Forelimb muscle (tissue), 1 donor: Measurements from ENCODE around the gene UVSSA. TPM values are rescaled to one million over a fixed set of nuclear protein-coding genes. Genes with fewer than 3 reads are reported as not detected.
"Not testable (repeated sequence)": the region's sequence is repeated elsewhere in the genome, so short reads cannot be mapped to it uniquely, and the experiment has no call there.

Source experiments
- DNase-seq: peaks from one replicate; pipeline ENCODE4 v3.0.0-alpha.2; 2013; ENCODE audit warnings: low read depth
- polyA plus RNA-seq: library from polyadenylated mRNA; unstranded; fragments of 120-200 nt; gene quantifications from one replicate; pipeline ENCODE4 v1.2.1, GENCODE V29; 2013; ENCODE audit not compliant: insufficient read length

Gene UVSSA
- polyA plus RNA-seq, 1 donor = 8.6 TPM

- DNase-seq = no peak
Measured at GRCh38 chr4:1330761-1331590, 16.0 kb upstream of the UVSSA start.

GRCh38 chr4:1331591-1332353 lies 15.2 kb upstream of the UVSSA start:
- no peak for DNase-seq

- DNase-seq = no peak
Measured at GRCh38 chr4:1332686-1333085, 14.3 kb upstream of the UVSSA start.

DNA sequence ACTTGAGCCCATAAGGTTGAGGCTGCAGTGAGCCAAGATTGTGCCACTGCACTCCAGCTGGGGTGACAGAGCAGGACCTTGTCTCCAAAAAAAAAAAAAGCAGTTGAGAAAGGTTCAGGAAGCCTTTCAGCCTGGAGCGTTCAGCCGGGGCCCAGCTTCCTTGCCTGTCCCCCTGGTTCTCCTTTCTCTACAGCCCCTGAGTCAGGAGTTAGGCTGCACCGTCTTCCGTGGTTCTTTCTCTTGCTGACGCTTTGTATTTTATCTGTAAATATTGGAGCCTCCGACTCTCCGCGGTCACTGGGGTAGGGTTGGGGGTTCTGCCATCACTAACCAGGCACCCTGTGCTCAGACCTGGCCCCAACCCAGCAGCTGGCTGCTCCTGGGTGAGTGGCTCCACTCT lies 13.8 kb upstream of the UVSSA start:
- no peak for DNase-seq

GRCh38 chr4:1333851-1334578 lies 13.0 kb upstream of the UVSSA start:
- DNase-seq = not testable (repeated sequence)

GRCh38 chr4:1334579-1334895 lies 12.5 kb upstream of the UVSSA start:
- DNase-seq = no peak

- DNase-seq = not testable (repeated sequence)
Measured at GRCh38 chr4:1335193-1335883, 11.7 kb upstream of the UVSSA start.

DNA sequence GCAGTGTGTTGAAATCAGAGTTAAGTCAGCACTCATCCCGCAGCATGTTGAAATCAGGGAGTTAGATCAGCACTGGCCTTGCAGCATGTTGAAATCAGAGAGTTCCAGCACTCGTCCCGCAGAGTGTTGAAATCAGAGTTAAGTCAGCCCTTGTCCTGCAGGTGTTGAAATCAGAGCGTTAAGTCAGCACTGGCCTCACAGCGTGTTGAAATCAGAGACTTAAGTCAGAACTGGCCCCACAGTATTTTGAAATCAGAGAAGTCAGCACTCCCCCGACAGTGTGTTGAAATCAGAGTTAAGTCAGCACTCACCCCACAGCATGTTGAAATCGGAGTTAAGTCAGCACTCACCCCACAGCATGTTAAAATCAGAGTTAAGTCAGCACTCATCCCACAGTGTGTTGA lies 10.9 kb upstream of the UVSSA start:
- no peak for DNase-seq

DNA sequence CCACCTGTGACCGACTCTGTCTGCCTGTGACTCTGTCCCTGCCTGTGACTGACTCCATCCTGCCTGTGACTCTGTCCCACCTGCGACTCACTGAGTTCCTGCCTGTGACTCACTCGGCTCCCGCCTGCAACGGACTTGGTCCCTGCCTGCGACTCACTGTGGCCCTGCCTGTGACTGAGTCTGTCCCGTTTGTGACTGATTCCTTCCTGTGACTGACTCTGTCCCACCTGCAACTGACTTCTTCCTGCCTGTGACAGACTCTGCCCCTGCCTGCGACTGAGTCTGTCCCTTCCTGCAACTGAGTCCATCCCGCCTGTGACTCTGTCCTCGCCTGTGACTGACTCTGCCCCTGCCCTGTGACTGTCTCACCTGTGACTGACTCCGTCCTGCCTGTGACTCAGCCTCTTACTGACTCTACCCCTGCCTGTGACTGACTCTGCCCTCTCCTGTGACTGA lies 9.6 kb upstream of the UVSSA start:
- DNase-seq = no peak

DNA sequence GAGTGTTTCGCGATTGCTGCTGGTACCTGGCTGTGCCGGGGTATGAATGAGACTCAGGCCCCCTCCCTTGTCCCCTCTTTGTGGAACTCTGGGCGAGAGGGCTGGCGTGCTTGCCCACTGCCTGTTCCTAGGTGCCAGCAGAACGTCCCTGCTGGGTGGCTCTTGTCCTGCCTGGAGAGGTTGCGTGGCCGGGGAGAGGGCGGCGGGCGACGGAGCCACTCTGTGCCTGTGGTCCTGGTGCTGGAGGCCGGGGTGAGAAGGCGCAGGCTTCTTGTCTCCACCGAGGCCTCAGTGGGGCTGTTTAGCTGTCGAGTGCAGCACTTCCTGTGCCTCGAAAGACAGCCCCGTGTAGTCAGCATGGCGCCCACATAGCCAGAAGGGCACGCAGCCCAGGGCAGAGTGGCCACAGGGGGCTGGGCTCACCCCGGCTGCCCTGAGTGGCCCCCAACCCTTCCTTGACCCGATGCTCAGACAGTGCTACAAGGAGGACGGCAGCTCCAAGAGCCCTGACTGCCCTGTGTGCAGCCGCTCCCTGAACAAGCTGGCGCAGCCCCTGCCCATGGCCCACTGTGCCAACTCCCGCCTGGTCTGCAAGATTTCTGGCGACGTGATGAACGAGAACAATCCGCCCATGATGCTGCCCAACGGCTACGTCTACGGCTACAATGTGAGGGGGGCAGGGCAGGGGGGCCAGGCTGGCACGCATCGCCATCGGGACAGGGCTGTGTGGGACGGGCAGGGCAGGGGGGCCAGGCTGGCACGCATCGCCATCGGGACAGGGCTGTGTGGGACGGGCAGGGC lies 8.9 kb upstream of the UVSSA start:
- DNase-seq = no peak

DNA sequence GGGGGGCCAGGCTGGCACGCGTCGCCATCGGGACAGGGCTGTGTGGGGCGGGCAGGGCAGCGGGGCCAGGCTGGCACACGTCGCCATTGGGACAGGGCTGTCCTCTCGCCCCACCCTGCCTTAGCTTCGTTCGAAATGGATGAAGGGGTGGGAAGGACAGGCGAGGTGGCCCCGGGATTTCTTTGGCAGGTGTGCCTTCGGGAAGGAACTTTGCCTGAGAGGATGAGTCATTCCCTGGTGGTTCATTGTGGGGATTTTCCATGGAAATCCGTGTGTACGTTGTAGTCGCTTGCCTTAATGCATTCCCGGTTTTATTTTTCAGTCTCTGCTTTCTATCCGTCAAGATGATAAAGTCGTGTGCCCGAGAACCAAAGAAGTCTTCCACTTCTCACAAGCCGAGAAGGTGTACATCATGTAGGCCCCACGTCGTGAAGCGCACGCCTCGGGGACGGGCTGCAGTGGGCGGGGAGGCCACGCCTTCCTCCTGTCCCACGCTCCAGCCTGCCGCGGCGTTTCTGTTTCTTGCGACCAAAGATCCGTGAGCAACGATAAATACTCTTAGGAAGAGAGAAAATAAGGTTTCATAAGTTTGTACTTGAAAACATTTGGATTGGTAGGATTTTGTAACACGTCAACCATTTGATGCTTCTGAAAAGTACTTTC lies 8.1 kb upstream of the UVSSA start:
- DNase-seq = no peak

GRCh38 chr4:1339489-1339888 lies 7.5 kb upstream of the UVSSA start:
- DNase-seq = no peak

- DNase-seq = no peak
Measured at GRCh38 chr4:1340181-1340747, 6.7 kb upstream of the UVSSA start.

GRCh38 chr4:1340861-1341260 lies 6.1 kb upstream of the UVSSA start:
- DNase-seq = no peak

- DNase-seq = no peak
Measured at GRCh38 chr4:1342003-1342402, 5.0 kb upstream of the UVSSA start.

DNA sequence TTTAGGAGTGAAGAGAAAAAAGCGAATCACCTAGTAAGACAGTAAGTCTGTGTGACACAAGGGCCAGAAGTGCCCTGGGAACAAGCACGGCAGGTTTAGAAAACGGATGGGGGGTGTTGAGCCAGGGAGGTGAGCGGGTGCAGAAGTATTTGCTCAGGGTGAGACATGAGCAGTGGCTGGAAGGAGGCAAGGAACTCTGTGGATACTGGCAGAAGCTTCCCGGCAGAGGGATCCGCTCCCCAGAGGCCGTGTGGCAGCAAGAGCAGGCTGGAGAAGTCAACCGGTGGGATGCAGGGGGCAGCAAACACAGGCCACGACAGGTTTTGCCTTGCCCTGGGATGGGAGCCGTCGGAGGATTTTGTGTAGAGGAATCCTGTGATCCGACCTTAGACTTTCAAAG lies 2.3 kb upstream of the UVSSA start:
- DNase-seq = no peak

DNA sequence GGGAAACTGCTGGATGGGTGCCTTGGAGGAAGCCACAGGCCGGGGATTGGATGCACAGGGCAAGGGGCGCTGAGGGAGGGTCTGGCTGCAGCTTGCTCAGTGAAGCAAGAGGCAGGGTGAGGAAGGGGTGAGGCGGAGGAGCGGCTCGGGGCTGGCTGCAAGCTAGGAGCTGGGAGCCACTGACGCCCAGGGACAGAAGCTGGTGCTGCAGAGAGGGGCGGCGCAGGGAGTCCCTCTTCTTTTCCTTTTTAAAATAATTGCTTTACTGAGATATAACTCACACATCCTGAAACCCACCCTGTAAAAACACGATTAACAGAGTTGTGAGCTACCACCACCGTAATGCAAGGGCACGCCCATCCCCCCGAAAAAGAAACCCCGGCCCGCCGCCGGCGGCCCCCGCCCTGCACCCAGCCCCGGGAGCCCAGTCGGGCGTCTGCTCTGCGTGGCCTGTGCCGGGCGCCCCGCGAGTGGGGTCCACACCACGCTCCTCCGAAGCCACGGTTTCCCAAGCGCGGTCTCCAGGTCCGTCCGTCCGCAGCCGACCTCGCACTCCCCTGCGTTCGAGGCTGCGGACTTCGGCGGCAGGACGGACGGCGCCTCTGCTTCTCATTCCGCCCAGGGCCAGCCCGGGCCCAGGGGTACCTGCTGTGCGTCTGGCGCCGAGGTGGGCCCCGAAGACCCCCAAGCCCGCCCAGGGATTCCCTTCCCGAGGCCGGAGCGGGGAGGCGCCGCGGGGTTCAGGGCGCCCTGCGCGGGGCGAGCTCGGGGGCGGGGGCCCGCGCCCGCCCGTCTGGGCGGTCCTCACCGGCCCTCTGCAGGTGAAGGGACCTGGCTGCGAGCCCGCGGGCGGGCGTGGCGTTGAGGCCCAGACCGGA lies 866 bp upstream of the UVSSA start:
- DNase-seq = no peak

DNA sequence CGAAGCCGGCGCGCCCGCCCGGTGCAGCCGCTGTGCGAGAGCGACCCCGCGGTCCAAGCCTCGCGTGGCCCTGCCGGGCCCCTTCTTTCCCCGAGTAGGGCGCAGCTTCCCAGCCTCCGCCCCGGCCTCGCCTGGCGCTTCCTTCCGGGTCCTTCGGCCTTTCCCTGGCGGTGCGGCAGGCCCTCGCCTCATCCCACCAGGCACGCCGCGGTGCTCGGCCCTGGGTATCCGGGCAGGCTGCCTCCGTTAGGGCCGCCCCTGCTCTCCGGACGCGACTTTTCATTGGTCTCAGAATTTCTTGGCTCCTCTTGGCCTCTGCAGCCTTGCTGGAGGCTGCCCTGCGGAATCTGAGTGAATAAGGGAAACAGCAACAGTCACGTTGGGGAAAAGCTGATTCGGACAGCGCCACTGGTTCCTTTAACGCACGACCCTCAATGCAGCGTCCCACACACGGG lies 429 bp downstream of the UVSSA start:
- peak; percentile 52 for DNase-seq

GRCh38 chr4:1348014-1348513 lies 1.1 kb downstream of the UVSSA start:
- no peak for DNase-seq
